GM19452 (cell line): ENCODE data around the gene HPS5.

Experiments used
- ATAC-seq: cut with Tn5 transposase; IDR thresholded peaks from one replicate; pipeline ENCODE4 v1.9.1; 2021; ENCODE audit not compliant: unreplicated experiment

The HPS5 gene

DNA sequence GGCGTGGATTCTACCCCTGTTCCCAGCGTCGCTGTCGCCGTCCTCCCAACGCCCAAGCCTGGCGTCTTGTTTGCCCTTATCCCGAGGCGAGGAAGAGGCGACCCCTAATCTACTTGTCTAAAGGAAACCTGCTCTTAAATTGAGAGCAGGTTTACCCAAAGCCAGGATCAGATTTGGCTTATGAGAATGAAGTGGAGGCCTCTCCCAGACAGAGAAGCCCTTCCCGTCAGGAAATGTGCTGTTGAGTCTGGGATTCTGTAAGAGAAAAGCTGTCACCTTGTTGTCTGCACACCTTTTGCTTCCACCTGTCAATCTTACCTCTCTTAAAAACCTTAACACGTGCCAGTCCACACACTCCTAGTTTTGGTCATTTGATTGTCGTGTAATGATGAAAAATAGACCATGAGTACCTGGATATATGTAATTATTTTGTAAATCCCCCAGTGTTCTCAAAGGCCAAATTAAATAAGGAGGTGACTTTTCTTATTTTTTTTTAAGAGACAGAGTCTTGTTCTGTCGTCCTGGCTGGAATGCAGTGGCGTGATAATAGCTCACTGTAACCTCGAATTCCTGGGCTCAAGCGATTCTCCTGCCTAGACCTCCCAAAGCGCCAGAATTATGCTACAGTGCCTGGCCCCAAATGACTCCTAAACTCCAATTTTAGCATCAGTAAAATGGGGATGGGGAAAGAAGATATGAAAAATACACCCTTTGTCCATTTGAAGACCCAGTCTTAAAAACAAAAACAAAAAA, 1.1 kb upstream of the HPS5 start:
- no peak for ATAC-seq

DNA sequence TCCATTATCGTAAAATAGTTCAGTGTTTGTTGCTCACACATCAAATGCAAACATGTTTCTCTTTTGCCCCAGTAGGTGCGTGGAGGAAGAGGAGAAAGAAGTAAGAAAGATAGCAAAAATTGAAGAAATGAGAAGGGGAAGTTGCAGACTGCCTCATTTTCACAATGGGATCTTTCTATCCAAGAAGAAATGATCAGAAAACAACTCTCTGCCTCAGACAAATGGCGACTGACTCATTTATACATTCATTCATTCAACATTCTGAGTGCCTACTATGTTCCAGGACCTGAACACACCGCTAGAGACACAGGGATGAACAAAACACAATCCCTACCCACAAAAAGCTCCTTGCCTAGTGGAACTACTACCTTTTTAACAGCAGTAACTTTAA, 367 bp downstream of the HPS5 start:
- ATAC-seq = peak; percentile 9

DNA sequence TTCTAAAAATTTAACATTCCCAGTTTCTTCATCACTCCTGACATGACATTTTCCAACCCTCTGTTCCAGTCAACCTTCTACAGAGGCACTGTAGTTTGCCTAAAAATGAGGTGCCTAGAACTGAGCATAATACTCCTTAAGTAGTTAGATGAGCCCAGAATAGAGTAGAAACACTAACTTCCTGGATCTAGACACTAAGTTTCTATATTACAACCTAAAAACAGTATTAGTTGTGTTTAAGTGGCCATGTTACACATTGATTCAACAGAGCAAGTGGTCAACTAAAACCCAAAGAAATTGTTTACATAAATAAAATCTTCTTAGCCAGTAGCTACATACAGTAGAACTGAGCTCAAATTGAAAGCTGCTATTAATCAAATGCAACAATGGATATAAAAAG, 1.3 kb downstream of the HPS5 start:
- no peak for ATAC-seq

DNA sequence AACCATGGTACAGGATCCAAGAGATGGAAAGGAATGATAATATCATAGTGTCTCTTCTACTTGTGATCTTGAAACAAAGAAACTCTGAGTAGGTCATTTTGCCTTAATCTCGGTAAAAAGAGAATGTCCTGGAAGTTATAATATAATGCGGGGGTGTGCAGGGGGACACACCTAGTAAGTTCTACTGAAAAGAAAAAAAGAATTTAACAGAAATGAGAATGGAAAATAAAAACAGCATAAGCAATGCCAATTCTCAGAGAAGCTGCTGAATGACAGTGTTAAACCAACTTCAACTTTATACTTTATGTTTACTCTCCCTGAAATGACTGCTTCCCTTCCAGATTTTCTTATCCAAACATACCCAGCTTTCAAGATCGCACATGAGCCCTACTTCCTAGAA, 2.0 kb downstream of the HPS5 start:
- no peak for ATAC-seq

DNA sequence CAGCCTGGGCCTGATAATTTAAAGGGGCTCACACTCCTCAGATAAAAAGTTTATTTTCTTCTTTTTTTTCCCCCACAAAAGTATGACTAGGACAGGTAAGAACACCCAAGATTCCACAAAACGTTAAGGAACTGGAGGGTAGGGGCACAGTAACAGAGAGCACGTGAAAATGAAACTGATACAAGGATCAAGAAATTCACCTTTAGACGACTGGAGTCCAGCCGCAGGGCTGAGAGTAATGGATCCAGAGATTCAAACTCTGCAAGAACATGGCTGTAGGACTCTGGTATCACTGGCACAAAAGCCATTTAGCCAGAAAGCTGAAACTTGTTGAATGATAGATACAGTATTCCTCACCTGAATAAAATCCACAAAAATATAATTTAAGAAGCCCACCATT, 4.4 kb downstream of the HPS5 start:
- ATAC-seq = no peak

DNA sequence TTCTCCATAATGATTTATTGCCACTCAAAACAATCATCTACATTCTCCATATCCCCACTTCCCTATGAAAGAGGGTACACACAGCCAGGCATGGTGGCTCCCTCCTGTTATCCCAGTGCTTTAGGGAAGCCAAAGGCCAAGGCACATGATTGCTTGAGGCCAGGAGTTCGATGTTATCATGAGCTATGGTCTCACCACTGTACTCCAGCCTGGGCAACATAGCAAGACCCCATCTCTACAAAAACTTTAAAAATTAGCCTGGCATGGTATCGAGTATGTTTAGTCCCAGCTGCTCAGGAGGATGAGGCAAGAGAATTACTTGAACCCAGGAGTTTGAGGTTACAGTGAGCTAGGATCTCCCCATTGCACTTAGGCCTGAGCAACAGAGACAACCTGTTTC, 6.0 kb downstream of the HPS5 start:
- ATAC-seq = no peak

DNA sequence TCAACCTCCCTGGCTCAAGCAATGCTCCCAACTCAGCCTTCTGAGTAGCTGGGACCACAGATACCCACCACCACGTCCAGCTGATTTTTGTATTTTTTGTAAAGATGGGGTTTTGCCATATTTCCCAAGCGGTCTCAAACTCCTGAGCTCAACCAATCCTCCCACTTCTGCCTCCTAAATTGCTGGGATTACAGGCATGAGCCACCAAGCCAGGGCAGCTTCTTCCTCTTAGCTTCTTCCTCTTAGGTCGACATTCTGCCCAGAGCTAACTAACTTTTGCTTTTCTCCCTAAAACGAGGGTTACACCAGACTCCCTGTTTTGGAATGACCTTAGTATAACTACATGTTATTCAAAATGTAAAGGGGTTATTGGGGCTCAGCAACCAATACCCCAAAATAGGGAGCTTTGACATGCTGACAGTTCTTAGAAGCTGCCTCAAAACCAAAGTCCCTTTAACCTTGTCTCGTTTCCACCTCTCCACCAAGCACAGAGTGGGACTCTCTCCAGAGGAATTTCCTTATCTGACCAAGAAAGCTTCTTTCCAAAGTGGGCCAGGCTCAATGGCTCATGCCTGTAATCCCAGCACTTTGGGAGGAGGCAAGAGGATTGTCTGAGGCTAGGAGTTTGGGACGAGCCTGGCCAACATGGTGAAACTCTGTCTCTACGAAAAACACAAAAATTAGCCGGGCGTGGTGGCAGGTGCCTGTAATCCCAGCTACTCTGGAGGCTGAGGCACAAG, 7.0 kb downstream of the HPS5 start:
- no peak for ATAC-seq

DNA sequence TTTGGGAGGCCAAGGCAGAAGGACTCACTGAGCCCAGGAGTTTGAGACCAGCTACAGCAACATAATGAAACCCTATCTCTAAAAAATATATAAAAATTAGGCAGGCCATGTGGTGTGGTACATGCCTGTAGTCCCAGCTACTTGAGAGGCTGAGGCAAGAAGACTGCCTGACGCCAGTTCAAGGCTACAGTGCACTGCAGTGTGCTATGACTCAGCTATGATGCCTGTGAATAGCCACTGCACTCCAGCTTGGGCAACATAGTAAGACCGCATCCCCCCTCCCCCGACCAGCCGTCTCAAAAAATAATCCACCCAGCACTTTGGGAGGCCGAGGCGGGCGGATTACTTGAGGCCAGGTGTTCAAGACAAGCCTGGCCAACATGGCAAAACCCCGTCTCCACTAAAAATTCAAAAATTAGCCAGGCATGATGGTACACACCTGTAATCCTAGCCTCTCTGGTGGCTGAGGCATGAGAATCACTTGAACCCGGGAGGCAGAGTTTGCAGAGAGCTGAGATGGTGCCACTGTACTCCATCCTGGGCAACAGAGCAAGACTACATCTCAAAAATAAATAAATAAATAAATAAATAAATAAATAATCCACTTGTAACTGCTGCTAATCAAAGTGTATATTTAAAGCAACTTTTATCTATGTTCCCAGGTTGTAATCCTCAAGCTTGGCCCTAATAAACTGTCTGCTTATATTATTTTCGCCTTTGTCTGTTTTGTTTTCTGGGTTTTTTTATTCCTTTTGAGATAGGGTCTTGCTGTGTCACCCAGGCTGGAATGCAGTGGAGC, 7.8 kb downstream of the HPS5 start:
- ATAC-seq = no peak

DNA sequence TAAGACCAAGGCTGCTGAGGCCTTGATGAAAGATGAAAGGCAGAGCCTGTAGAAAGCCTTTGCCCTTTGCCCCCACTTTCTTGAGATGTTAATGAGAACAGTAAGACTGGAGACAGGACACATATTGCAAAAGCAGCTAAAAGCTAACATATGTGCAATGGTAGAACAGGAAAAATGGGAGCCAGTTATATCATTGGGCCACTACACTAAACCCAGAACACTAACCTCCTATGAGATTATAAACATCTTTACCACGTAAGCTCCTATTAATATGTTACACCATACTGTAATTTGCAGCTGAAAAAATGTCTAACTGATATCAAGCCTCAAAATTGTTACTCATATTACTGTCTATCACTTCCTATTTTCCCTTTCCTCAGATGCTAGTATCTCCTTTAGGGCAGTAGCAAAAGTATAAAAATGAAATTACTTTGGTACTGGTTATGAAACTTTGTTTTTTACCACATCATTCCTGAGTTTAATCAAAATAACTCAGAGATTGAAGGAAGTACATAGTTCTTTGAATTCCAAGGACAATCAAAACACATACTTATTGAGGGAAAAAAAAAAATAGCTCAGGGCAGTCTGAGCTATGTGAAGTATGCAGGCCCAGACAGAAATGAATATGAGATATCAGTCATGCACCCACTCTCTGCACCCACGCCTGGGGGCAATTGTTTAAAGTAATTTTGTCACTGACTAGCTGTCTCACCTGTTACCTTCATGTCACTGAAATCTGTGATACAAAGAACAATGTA, 9.1 kb downstream of the HPS5 start:
- no peak for ATAC-seq

DNA sequence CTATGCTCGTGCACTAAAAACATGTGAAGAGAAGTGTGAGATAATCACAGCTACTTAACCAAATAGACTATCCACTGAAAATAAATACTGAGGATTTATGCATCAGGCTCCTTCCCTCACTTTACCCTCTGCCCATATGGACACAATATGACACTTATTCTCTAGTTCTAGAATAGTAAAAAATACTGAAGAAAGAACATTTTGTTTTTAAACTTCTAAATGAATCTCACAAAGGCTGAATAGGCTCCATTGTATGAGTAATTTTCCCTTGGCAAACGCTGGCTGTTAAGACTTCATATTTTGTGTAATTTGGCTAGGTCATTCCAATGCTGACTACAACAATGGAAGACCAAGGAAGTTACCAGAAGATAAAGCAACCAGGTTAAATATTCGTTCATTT, 9.9 kb downstream of the HPS5 start:
- no peak for ATAC-seq

DNA sequence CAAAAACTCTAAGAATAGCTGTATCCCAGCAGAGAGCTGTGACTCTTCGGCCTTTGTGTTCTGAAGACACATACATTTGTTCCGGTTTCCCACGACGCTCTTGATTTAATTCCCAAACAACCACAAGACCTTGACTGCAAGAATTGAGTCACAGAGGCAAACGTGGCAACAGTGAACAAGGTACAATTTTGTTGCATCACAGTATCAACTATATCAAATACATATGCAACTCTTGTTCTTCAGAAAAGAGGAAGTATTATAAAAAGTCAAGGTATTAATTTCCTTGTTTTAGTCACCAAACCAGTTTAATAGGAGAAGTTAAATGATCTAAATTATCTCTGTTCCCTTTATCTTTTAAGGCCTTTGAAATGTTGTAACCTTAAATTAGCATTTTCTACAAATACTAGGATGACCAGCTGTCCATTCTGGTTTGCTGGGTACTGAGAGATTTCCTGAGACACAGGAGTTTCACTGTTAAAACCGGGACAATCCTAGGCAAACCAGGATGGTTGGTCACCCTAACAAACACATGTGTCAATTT, 11.1 kb downstream of the HPS5 start:
- ATAC-seq = peak; percentile 76

DNA sequence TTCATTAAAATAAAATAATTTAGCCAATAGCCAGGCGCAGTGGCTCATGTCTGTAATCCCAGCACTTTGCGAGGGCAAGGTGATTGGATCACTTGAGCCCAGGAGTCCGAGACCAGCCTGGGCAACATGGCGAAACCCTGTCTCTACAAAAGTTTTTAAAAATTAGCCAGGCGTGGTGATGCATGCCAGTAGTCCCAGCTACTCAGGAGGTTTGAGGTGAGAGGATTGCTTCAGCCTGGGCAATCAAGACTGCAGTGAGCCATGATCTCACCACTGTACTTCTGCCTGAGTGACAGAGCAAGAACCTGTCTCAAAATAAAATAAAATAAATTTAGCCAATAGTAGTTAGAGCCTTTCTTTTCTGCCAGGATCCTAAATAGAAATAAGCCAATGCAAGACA, 12.2 kb downstream of the HPS5 start:
- ATAC-seq = no peak

DNA sequence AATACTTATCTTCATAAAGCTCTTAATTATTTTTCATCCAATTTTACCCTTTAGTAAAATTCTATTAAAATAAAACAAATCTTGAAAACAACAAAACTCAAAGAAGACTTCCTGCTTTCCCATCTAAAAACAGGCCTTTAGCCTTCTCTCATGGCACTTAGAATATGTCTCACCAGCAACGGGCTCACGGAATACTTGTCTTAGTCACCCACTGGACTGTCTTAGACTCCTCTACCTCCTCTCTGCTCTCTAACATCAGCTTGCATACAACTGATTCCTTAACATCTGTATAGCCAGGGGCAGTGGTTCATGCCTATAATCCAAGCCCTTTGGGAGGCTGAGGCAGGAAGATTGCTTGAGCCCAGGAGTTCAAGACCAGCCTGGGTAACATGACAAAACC, 13.7 kb downstream of the HPS5 start:
- no peak for ATAC-seq

DNA sequence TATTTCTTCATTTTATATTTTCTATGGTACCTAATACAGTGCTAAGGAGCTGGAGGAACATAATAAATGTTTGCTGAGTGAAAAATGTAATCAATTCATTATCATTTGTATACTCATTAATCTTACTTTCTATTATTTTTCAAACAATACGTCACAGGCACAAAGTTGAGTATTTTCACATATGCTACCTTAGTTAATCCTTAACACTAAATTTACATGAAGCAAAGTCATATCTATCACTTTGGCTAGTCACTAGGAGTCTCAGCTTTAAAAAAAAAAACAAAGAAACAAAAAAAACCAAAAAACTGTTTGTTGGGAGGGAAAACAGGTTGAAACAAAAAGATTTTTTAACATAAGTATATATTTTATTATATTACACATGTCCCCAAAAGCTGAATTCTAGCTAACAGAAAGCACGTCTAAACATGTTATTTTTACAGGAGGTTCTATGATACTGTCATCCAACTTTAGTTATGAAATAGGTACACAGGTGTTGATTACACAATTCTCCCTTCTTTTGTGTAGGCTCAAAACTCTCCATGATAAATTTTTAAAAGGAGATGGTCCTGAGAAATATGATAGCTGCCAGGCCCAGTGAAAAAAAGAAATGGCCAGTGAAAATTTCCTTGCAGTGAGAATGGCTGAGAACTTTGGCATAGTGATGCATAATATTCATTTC, 14.3 kb downstream of the HPS5 start:
- ATAC-seq = no peak

DNA sequence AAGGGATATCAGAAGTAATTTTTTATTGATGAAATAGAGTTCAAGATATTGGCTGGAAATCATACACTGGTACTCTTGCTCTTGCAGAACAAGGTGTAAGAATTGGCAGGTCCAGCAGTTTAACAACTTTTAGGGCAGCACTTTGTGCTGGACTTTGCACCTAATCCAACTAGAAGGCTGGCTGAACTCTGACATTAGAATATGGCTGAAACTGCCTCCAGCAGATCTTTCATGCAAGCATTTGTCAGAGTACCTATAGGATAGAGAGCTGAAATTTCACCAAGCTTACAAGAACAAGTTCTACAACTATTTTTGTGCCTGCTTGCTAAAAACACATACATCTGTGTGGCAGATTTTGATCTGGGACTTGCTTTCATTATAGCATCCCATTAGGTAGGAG, 17.2 kb downstream of the HPS5 start:
- ATAC-seq = no peak

DNA sequence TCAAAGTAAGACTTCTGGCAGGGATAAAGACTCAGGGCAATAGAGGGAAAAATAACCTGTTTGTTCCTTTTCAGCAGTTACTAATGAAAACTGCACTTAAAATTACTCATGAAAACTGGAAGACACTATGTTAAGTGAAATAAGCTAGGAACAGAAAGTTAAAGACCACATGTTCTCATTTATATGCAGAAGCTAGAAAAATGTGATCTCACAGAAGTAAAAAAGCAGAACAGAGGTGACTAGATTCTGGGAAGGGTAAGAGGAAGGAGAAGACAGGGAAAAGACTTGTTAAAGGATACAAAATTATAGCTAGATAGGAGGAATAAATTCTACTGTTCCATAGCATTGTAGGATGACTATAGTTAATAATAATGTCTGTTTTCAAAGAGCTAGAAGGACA, 22.2 kb downstream of the HPS5 start:
- ATAC-seq = no peak

DNA sequence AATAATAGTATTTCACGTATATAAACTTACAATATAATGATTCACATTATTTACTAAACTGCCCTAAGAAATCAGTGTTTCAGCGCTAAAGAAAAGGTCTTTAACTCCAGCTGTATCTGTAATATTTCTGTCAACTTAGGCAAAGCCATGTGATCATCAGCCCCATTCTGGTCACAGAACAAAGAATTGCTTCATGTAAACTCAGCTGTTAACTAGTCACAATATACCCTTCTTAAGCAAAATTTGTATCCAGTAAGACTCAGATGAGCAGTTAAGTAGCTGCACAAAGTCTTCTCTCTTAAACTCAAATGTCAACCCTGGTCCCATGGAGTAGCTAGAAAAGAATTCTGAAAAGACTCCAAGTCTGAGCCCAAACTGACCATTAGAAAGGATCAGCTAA, 26.6 kb downstream of the HPS5 start:
- no peak for ATAC-seq

DNA sequence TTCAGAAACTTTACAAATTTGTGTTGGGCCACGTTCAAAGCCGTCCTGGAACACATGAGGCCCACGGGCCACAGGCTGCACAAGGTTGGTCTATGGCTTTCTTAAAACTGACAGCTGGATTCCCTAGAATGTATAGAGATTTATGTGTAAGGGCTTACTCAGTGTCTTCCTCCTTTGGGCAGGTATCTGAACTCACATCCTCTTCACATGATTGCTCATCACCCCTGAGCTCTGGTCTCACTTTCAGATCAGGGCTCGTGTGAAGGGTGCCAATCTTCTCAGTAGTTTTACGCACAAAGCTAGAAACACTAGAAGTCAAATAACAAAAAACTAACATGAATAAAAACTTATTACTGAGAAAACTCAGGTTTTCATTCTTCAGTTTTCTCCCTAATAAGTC, 27.1 kb downstream of the HPS5 start:
- peak; percentile 60 for ATAC-seq

DNA sequence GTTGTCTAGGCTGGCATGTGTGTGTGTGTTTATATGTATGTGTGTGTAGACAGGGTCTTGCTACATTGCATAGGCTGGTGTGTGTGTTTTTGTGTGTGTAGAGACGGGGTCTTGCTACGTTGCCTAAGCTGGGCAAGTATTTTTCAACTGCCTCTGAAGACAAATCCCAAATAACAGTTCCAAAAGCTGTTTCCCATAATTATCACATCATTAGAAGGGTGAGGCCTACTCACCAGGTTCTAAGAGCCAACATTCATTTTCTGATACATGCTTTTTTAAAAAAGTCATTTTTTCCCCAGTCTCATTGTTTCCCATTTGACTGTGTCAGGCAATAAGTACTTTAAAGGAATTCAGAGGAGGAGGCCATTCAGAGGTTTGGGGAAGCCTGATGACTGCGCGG, 33.0 kb downstream of the HPS5 start:
- ATAC-seq = no peak

DNA sequence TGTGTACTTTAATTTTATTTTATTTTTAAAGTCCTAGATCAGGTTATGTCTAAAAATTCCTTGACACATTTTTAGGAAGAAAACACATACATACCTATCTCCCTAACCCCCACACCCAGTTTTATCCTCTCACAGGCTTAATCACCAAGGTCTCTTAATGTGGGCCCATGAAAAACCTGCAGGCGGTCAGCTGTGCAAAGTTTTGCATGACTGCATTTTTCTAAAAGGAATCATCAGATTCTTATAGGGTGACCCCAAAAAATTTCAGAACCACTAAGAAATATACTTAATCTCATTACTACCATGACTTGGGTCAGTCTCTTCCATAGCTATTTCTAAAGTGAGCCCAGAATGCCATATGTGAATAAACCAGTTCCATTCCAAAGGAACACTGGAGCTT, 36.1 kb downstream of the HPS5 start:
- no peak for ATAC-seq
